Left ventricle myocardium superior (tissue), 1 donor: ENCODE measurements around the gene ENOX1. TPM values are rescaled to one million over a fixed set of nuclear protein-coding genes. Genes with fewer than 3 reads are reported as not detected.
"Not testable (repeated sequence)": the region's sequence is repeated elsewhere in the genome, so short reads cannot be mapped to it uniquely, and the experiment has no call there.

Experiments used
- ATAC-seq: fragments of 200-7000 bp; cut with Tn5 transposase; one replicate; pipeline ENCODE4 v1.9.1; 2020; ENCODE audit warnings: mild to moderate bottlenecking, moderate library complexity
- DNase-seq: peaks from one replicate; pipeline ENCODE4 v3.0.0-alpha.2; 2020
- intact Hi-C: fragments of 100-400 bp; cut with micrococcal nuclease; formaldehyde crosslinking; loops from one replicate; pipeline ENCODE4 v1.11.0; 2022
- long read RNA-seq: library from polyadenylated mRNA; unstranded; transcript quantifications from one replicate; pipeline ENCODE4 v2.0.0, GENCODE V29; 2021
- total RNA-seq: library from RNA; stranded (reverse); fragmentation: NEBNext Ultra II Directional; extraction: Animal tissue kit (Norgen Biotek cat#: 25700); gene quantifications from one replicate; pipeline ENCODE4 v1.2.1, GENCODE V29; 2021
- donor health status: DM: no; HTN: yes; CAD: no; lungs with severe emphysema.

Gene ENOX1
- total RNA-seq = 6.8 TPM
- long read RNA-seq, partial matches to known transcripts = 0 of 8 reads
- long read RNA-seq, other reads (novel, unspliced or antisense) = 8 of 8 reads

DNA sequence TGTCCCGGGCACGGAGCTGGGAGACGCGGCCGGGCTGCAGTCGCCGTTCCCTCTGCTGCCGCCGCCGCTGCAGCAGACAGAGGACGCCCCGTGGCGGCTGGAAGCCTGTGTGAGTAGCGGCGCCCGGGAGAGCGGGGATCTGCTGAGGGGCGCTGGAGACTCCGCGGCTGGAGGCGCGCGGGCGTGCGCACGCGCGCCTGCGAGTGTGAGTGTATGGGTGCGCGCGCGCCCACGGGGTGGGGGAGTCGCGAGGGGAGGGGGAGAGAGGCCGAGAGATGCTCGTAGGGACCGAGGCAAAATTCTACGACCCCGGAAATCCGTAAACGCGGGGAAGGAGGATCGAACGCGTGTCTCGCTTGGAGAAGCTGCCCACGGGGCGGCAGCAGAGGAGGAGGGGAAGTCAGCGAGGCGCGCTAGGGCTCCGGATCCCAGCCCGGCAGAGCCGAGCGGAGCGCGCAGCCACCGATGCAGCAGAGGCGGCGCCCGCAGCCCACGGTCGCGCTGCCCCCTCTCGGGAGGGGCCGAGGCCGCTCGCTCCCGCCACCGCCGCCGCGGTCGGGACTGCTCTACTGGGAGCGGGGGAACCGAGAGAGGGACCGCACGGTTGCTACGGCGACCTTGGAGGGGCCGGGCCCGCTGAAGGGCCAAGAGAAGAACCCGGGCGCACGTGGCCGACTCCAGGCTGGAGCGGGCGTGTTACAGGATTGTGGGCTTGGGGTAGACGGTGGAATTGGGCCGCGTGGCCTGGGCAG lies at the start of gene ENOX1:
TSS of gene ENOX1 (minus strand) at position 207 of the 752 bp plus-strand sequence.
- ATAC-seq (peak; percentile 88), DNase-seq (peak; percentile 87)
- intact Hi-C loops = no loop called here

DNA sequence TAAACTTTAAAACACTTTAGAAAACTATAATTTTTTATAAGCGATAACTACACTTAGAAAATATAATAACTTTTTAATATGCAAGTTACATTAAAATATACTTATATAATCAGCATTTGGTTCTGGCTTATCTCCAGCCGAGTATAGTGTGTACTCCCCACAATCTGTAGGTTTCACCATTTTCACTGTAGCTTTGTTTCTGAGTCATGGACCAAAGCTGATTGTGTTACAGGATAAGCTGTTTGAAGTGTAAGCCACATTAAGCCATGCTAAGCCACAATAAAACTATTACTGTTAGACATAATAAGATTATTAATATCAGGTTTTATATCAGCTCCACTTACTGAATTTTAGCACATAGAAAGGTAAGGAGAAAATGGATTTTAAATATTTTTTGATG lies 48.9 kb upstream of the ENOX1 start:
- ATAC-seq = no peak
- intact Hi-C loops = no loop called here
- no peak for DNase-seq

DNA sequence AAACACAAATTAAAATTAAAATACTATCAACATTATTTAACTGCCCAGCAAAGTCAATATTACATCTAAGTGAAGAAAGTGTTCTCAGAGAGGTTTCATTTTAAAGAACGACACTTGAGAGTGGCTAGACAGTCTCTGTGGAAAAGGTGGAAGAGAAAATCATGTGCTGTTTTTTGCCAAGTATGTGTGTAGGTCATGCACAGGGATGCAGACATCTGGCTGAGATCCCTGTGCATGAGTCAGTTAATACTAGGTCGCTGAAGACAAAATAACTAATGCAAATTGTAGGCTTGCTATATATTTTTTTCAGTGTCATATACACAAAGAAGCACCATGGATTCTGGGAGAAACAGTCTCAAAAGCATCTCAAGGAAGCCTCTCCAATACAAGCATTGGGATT lies 44.3 kb upstream of the ENOX1 start:
- no peak for ATAC-seq
- intact Hi-C loops = no loop called here
- DNase-seq = no peak

DNA sequence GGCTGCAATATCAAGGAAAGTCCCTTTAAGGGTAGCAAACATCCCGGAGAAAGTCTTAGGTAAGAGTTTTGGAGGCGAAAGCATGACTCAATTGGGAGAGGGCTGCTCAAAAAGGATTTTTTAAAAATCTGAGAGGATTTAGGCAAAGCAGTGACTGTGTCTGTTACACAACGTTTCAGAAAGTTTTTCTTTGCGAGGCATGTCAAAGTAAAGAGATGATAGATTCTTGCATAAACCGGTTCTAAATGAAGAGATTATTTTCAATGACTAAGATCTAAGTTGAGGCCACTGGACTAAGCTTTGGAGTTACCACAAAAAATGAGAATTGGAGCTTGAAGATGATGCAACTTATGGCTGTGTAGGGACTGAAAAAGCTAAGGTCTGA lies 43.7 kb upstream of the ENOX1 start:
- intact Hi-C loops = no loop called here
- DNase-seq (no peak), ATAC-seq (no peak)

DNA sequence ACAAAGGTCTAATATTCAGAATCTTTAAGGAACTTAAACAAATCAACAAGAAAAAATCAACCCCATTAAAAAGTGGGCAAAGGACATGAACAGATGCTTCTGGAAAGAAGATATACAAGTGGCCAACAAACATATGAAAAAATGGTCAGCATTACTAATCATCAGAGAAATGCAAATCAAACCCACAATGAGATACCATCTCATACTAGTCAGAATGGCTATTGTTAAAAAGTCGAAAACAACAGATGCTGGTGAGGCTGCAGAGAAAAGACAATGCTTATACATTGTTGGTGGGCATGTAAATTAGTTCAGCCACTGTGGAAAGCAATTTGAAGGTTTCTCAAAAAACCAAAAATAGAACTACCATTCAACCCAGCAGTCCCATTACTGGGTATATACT lies 37.9 kb upstream of the ENOX1 start:
- ATAC-seq, DNase-seq, intact Hi-C loops: not testable (repeated sequence)

DNA sequence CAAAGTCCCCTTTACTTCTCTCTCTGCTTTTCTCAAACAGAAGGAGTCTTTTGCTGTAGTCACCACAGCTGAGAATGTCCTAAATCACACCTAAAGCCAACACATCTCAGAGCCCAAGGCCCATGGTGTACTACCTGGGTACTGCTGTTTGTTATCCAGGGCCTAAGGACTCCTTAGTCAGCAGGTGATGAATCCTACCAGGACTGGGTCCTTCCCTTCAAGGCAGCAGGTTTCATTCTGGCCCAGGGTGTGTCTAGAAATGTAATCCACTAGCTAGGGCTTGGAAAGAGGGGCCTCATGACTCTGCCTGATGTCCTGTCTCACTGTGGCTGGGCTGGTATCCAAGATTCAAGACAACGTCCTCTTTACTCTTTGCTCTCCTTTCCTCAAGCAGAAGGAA lies 36.2 kb upstream of the ENOX1 start:
- DNase-seq (no peak), ATAC-seq (no peak)
- intact Hi-C loops = no loop called here

DNA sequence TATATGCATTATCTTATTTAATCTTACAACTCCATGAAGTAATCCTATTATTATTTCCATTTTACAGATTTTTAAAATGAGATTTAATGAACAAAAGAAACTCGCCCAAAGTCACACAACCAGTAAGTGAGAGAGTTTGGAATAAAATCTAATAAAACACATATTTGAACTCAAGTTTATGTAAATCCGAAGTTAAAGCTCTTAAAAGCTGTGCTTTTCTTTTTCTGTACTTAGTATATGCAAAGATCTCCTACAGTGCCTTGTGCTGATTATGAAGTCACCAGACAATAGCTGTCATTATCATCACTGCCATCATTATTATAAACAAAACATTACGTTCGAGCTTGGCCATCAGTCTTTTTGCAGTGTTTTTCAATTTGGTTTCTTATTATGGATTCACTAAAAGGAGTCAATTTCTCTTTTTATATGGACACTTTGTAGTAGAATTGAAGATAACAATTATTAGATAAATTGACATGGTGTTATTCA lies 29.7 kb upstream of the ENOX1 start:
- intact Hi-C loops = no loop called here
- no peak for DNase-seq
- no peak for ATAC-seq

DNA sequence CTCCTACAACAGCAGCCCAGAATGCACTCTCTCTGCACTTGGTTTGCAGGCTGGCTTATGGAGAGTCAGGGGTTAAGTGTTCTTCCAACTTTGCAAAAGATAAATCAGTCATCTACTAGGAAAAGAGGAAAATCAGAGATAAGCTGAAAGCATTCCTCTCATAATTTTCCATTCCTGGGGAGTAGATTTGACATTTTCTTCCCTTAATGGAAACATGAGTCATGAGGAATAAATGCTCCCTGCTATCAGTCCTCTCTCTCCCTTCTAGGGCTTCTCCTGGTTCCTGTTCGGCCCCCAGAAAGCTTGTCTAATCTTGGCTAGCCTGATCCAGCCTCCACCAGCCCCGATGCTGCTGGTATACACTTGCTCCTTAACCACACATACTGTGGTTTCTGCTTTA lies 28.4 kb upstream of the ENOX1 start:
- intact Hi-C loops = no loop called here
- no peak for DNase-seq
- ATAC-seq = peak; percentile 96

DNA sequence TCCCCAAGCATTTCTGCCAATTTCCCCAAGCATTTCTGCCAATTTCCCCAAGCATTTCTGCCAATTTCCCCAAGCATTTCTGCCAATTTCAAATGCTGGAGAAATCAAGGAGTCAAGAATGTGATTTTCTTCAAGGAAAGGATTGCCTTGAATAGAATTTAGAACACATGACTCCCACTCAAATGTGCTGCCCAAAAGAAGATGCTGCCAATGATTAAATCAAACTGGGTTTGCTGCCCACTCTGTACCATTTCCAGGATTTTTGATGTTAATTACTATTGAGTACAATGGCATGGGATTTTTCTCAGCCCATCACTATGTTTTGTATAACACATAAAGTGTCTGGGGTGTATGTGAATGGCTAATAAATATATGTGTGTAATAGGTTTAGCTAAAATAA lies 21.9 kb upstream of the ENOX1 start:
- ATAC-seq (no peak), DNase-seq (no peak)
- intact Hi-C loops = loop anchor here (10.0 kb wide), 2 partner anchors 724 to 1204 kb away; no protein-coding TSS in a partner anchor

DNA sequence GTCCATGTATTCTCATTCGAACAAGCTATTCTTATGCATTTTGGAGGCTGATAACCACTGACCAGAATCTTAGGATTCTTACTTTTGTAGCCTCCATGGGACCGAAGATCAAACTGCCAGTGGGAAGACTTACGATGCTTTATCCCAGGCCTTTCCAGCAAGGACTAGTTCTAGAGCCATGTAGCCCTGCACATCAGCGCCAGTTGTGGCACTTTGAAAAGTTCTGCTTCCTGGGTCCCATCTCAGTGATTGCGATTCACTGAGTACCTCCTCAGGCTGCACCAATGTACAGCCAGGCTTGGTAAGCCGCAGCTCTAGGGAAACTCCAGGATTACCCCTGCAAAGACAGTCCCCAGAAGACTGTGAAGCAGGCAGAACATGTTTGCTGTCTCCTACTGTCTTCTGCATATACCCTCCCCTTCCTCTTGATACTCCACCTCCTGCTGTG lies 18.9 kb upstream of the ENOX1 start:
- ATAC-seq = no peak
- intact Hi-C loops = loop anchor here (10.0 kb wide), 2 partner anchors 721 to 1201 kb away; no protein-coding TSS in a partner anchor
- DNase-seq = no peak

DNA sequence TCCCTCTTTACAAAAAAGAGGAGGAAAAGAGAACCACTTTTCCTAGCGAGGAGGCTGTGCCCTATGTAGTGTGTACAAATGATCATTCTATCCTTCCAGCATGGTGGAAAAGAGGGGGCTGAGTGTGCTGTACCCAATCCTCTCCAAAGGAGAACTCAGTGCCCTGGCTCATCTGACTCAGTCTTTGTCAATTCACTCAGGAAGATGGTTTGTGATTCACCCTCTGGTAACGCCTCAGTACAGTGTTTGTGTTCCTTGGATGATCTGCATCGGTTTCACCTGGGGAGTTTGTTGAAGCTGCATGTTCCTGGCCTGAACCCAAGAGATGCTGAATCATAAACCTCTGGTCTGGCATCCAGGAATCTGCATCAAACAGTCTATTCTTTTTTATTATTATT lies 18.3 kb upstream of the ENOX1 start:
- DNase-seq (no peak), ATAC-seq (no peak)
- intact Hi-C loops = loop anchor here (10.0 kb wide), 2 partner anchors 720 to 1200 kb away; no protein-coding TSS in a partner anchor

DNA sequence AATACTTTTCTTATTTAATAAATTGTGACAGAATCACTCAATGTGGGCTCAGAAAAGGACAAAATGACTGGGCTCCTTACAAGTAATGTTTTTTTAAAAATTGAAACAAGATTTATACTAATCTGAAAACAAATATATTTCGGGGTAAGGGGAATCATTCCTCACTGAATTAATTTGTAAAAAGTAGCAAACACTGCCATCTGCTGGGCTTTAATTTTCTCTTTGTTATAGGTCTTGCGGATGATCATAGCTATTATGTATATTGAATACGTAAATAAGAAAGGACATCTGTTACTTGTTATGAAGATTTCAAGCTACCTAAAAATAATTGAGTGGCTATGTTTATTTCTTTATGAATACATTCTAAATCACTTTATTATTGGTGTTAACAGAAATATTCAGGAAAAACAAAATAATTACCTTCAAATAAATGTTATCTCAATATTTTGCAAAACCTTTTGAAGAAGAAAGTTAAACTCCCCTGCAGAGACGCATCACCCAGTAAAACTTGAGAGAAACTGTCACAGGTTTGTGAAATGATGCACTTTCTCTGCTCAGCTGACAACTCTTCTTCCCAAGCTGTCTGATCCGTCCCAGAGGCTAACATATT lies 17.8 kb upstream of the ENOX1 start:
- intact Hi-C loops = loop anchor here (10.0 kb wide), 2 partner anchors 720 to 1200 kb away; no protein-coding TSS in a partner anchor
- peak; percentile 48 for ATAC-seq
- DNase-seq = no peak

DNA sequence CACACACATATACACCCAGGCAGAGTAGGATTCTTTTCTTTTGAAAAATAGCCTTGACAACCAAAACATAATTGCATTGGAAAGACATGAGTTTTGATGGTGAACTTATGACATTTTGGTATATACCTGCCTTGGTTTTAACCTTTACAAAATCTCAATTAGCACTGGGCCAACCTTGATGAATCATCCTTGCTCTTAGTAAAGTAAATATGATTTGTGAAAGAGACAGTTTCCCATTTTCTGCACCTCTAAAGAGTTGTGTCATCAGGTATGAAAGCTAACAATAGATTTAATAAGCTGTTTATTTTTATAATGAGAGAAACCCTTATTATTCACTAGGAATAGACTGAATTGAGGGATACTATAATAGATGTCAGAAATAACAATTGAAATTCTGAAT lies 15.7 kb upstream of the ENOX1 start:
- intact Hi-C loops = loop anchor here (10.0 kb wide), 2 partner anchors 718 to 1198 kb away; no protein-coding TSS in a partner anchor

DNA sequence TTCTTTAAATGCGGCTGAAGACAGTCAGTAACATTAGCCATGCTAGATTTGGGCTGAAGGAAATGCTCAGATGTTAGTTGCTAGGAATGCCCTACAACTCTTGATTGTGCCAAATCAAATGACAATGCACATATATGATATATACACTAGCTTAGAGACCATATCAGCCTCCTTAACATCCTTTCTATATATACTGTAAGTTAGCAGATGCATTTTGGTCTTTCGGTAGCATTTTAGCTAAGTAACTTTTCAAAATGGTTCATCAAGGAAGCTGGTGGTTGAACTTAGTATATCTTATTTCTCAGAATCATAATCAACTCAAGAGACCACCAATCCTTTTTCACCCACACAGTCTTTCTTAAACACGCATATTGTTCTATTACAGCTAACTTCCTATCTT lies 14.1 kb upstream of the ENOX1 start:
- ATAC-seq = no peak
- DNase-seq = no peak
- intact Hi-C loops = loop anchor here (10.0 kb wide), 2 partner anchors 716 to 1196 kb away; no protein-coding TSS in a partner anchor

More for the DNA sequence above, 15.7 kb upstream of the ENOX1 start:
- ATAC-seq (no peak), DNase-seq (no peak)

DNA sequence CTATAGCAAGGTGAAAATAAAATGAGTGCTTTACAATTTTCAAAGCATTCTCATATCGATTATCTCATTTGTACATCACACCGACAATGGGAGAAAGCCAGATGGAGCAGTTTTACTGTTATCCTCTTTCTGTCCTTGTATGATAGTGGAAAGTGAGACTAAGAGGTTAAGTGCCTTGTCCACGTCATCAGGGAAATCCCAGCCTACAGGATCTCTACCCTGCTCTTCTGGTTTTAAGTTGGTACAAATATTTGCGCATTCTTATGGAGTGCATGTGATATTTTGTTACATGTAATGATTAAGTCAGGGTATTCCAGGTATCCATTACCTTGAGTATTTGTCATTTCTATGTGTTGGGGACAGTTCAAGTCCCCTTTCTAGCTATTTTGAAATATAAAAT lies 12.4 kb upstream of the ENOX1 start:
- ATAC-seq (no peak), DNase-seq (no peak)
- intact Hi-C loops = loop anchor here (10.0 kb wide), 2 partner anchors 484 to 594 kb away; no protein-coding TSS in a partner anchor

DNA sequence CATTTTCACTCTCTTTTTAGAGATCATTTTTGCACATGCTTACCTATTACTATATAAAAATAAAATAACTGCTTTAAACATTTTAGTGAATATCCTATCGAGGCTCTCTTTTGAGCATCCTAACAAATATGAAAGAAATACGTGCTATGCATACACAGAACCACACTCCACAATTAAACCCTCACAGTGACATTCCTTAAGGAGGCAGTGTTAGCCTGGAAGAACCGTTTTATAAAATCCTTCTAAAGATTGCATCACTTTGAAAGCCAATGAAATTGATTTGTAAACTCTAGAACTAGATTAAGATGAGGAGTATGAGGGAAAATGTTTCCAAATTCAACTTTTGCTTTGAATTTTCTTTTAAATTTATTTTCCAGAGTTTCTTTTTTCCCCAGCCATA lies 11.1 kb upstream of the ENOX1 start:
- DNase-seq (no peak), ATAC-seq (no peak)
- intact Hi-C loops = loop anchor here (10.0 kb wide), 2 partner anchors 483 to 593 kb away; no protein-coding TSS in a partner anchor

DNA sequence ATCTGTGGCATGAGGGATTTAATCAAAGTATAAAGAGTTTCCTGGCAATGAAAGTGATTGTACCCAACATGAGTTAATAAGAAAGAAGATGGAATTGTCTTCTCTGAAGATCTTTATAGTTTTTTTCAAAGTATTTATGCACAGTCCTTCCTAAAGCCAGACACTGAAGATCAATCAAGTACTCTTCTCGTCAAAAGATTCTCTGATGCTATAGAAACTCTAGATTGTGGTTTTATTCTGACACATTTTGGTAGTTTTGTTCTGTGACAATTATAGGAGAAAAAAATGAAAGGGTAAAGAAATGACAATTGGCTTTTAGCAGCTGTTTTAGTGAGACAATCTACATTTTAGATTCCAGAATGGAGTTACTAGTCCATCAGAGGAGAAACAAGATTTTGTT lies 10.4 kb upstream of the ENOX1 start:
- ATAC-seq (no peak), DNase-seq (no peak)
- intact Hi-C loops = loop anchor here (10.0 kb wide), 2 partner anchors 482 to 592 kb away; no protein-coding TSS in a partner anchor

DNA sequence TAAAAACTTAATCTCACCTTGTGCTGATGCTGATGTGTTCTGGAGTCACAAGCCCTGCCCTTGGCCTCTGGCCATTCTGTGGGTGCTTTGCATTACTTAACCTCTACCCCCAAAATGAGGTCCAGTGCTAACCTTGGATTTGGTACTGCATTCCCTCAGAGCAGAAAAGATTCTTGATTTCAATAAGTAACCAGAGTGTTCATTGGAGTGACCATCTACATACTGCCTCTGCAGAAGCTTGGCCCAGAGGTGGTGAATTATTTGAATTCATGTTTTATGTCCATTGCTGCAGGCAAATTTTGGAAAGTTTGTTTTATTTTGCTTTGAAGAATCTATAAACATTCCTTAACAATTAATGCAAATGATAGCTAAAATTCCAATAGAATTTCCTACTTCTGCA lies 7.6 kb upstream of the ENOX1 start:
- no peak for DNase-seq
- ATAC-seq = no peak
- intact Hi-C loops = loop anchor here (10.0 kb wide), 2 partner anchors 480 to 590 kb away; no protein-coding TSS in a partner anchor

DNA sequence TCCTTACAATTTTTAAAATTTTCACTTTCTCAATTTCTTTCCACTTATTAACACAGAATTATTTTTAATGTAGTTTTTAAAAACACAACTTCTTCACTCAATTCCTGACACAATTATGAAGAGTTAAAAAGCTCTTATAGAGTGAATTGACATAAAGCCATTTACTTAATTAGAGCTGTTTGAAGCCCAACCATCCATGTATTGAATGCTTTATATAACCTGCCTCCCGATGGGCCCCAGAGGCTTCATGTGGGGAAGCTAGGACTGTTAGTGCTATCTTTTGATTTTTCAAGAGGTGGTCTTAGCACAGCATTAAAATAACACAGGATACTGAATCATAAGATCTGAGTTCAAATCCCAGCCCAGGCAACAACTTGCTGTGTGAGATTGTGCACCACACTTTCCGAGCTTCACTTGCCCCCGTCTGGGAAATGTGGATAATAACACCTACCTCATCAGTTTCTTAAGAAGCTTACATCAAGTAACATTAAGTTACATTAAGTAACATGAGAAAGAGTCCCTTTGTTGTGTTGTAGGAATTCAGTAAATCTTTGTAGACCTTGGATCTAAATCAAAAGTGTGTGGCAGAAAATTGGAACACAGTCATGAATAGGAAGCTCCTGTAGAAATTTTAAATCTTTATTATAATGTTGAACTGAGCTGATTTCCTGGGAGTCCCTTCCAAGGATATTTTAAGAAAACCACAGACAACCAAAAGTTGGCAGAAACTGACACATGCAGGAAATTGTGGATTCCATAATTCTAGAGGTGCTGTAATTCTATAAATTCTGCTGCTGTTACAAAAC lies 5.5 kb upstream of the ENOX1 start:
- ATAC-seq = no peak
- intact Hi-C loops = loop anchor here (10.0 kb wide), 2 partner anchors 477 to 587 kb away; no protein-coding TSS in a partner anchor
- DNase-seq = no peak
